Neuron (in vitro differentiated cells): ENCODE data around the gene ITIH5.

Experiments
- H2AFZ ChIP-seq: one replicate; pipeline ENCODE4 v1.6.1; 2013; ENCODE audit warnings: low read depth, mild to moderate bottlenecking, inconsistent platforms, low read length, moderate library complexity
- H3K27me3 ChIP-seq: one replicate; pipeline ENCODE4 v1.6.1; 2013; ENCODE audit warnings: low read length; ENCODE audit not compliant: insufficient read depth
- H3K36me3 ChIP-seq: one replicate; pipeline ENCODE4 v1.6.1; 2013; ENCODE audit warnings: low read length; ENCODE audit not compliant: insufficient read depth
- H3K4me1 ChIP-seq: one replicate; pipeline ENCODE4 v1.6.1; 2013; ENCODE audit warnings: low read length; ENCODE audit not compliant: insufficient read depth
- H3K4me3 ChIP-seq: 2 replicates; pipeline ENCODE4 v1.5.1; 2013; ENCODE audit warnings: mild to moderate bottlenecking, low read length, moderate library complexity
- H3K9me3 ChIP-seq: one replicate; pipeline ENCODE4 v1.6.1; 2013; ENCODE audit warnings: low read length

The ITIH5 gene

GRCh38 chr10:7525314-7526016, 141.3 kb downstream of the ITIH5 start:
- Histone ChIP-seq H3K27me3 (no peaks in the 10 kb centered on the region), H3K4me3 (no peak overlapping the region), H3K36me3 (no peaks in the 10 kb centered on the region), H3K9me3 (no peaks in the 10 kb centered on the region), H3K4me1 (no peaks in the 10 kb centered on the region), H2AFZ (no peak overlapping the region)

- H2AFZ ChIP-seq: no peak overlapping the region
- no peaks in the 10 kb centered on the region for H3K36me3 ChIP-seq
Observed at GRCh38 chr10:7523656-7524055, 143.1 kb downstream of the ITIH5 start.

GRCh38 chr10:7520507-7521485, 146.0 kb downstream of the ITIH5 start:
- no peak overlapping the region for H3K4me3 ChIP-seq
- no peak overlapping the region for H2AFZ ChIP-seq
- no peaks in the 10 kb centered on the region for H3K9me3 ChIP-seq
- no peaks in the 10 kb centered on the region for H3K4me1 ChIP-seq
- no peaks in the 10 kb centered on the region for H3K27me3 ChIP-seq
- H3K36me3 ChIP-seq: no peaks in the 10 kb centered on the region

More at GRCh38 chr10:7523656-7524055, 143.1 kb downstream of the ITIH5 start:
- Histone ChIP-seq H3K4me3 (no peak overlapping the region), H3K27me3 (no peaks in the 10 kb centered on the region), H3K9me3 (no peaks in the 10 kb centered on the region), H3K4me1 (no peaks in the 10 kb centered on the region)

- no peaks in the 10 kb centered on the region for H3K27me3 ChIP-seq
- H3K36me3 ChIP-seq: no peaks in the 10 kb centered on the region
- H3K9me3 ChIP-seq: no peaks in the 10 kb centered on the region
- H3K4me3 ChIP-seq: no peak overlapping the region
- H2AFZ ChIP-seq: no peak overlapping the region
- H3K4me1 ChIP-seq: no peaks in the 10 kb centered on the region
Observed at GRCh38 chr10:7519351-7519750, 147.4 kb downstream of the ITIH5 start.

- no peaks in the 10 kb centered on the region for H3K36me3 ChIP-seq
- H3K27me3 ChIP-seq: no peaks in the 10 kb centered on the region
- no peaks in the 10 kb centered on the region for H3K4me1 ChIP-seq
- no peak overlapping the region for H2AFZ ChIP-seq
- no peaks in the 10 kb centered on the region for H3K9me3 ChIP-seq
- no peak overlapping the region for H3K4me3 ChIP-seq
Observed at GRCh38 chr10:7518693-7519092, 148.1 kb downstream of the ITIH5 start.

- Histone ChIP-seq H3K9me3 (no peaks in the 10 kb centered on the region), H3K36me3 (no peaks in the 10 kb centered on the region), H3K4me1 (no peaks in the 10 kb centered on the region), H2AFZ (no peak overlapping the region), H3K4me3 (no peak overlapping the region), H3K27me3 (no peaks in the 10 kb centered on the region)
Observed at GRCh38 chr10:7515439-7515838, 151.3 kb downstream of the ITIH5 start.

- Histone ChIP-seq H3K4me3 (no peak overlapping the region), H3K4me1 (no peaks in the 10 kb centered on the region), H3K27me3 (no peaks in the 10 kb centered on the region), H3K36me3 (no peaks in the 10 kb centered on the region), H2AFZ (no peak overlapping the region), H3K9me3 (no peaks in the 10 kb centered on the region)
Observed at GRCh38 chr10:7513936-7514335, 152.8 kb downstream of the ITIH5 start.

- Histone ChIP-seq H3K4me1 (no peaks in the 10 kb centered on the region), H3K9me3 (no peaks in the 10 kb centered on the region), H3K36me3 (no peaks in the 10 kb centered on the region), H3K4me3 (no peak overlapping the region), H3K27me3 (no peaks in the 10 kb centered on the region), H2AFZ (no peak overlapping the region)
Observed at GRCh38 chr10:7513455-7513854, 153.3 kb downstream of the ITIH5 start.

GRCh38 chr10:7512487-7512886, 154.3 kb downstream of the ITIH5 start:
- no peaks in the 10 kb centered on the region for H3K36me3 ChIP-seq
- H3K4me3 ChIP-seq: no peak overlapping the region
- no peaks in the 10 kb centered on the region for H3K9me3 ChIP-seq
- no peak overlapping the region for H2AFZ ChIP-seq
- H3K27me3 ChIP-seq: no peaks in the 10 kb centered on the region
- H3K4me1 ChIP-seq: no peaks in the 10 kb centered on the region

GRCh38 chr10:7511612-7512011, 155.2 kb downstream of the ITIH5 start:
- Histone ChIP-seq H3K4me1 (no peaks in the 10 kb centered on the region), H3K36me3 (no peaks in the 10 kb centered on the region), H3K27me3 (no peaks in the 10 kb centered on the region), H2AFZ (no peak overlapping the region), H3K9me3 (no peaks in the 10 kb centered on the region), H3K4me3 (no peak overlapping the region)
